Adrenal gland (tissue), 12 donors: ENCODE measurements around the gene TMEM117. TPM values are rescaled to one million over a fixed set of nuclear protein-coding genes. Genes with fewer than 3 reads are reported as not detected.

Experiments
- DNase-seq, 7 donors: peaks; one replicate each; pipeline ENCODE4 v3.0.0-alpha.2; 2019 to 2020
- H3K27ac ChIP-seq, 5 donors: fragments of 200-600 bp; sonication (generic) in 4 of 5; 1 replicate in 3 of 5; 2 replicates in 2 of 5; pipeline versions ENCODE4 v1.5.1 to v1.8.0; 2016 to 2020; ENCODE audit warnings: mild to moderate bottlenecking in 1 of 5
- H3K27me3 ChIP-seq: fragments of 200-600 bp; 2 replicates; pipeline ENCODE4 v1.8.0; 2021
- H3K36me3 ChIP-seq, 2 donors: fragments of 200-600 bp; replicated peaks in 1 of 2; 1 replicate in 1 of 2; 2 replicates in 1 of 2; pipeline versions ENCODE4 v1.5.1 to v1.8.0; 2018 to 2022
- H3K4me1 ChIP-seq, 2 donors: fragments of 200-600 bp; replicated peaks in 1 of 2; 1 replicate in 1 of 2; 2 replicates in 1 of 2; pipeline versions ENCODE4 v1.5.1 to v1.8.0; 2018 to 2021
- H3K4me3 ChIP-seq, 4 donors: fragments of 200-600 bp; sonication (generic) in 3 of 4; one replicate each; pipeline ENCODE4 v1.5.1; 2016 to 2018
- H3K9me3 ChIP-seq, 3 donors: fragments of 200-600 bp; sonication (generic) in 1 of 3; replicated peaks in 1 of 3; 1 replicate in 2 of 3; 2 replicates in 1 of 3; pipeline versions ENCODE4 v1.5.1 to v1.8.0; 2016 to 2021
- POLR2A ChIP-seq, 2 donors: fragments of 450-650 bp; IDR thresholded peaks; one replicate each; pipeline ENCODE4 v1.6.1; 2017; ENCODE audit warnings: antibody characterized with exemption in 2 of 2, mild to moderate bottlenecking in 2 of 2, moderate library complexity in 1 of 2
- WGBS, 4 donors: extraction: QIAGEN DNeasy Blood & Tissue Kit in 2 of 4; methylation state at CpG; one replicate each; pipeline versions ENCODE4 v1.1.5 to v1.1.7; 2013 to 2017; 5-methylcytosine and 5-hydroxymethylcytosine counted together
- intact Hi-C, 2 donors: fragments of 100-400 bp; cut with DNase I; formaldehyde crosslinking; loops; one replicate each; pipeline versions ENCODE4 v1.14.1 to v1.15.0; 2022 to 2023
- polyA plus RNA-seq, 3 donors: library from polyadenylated mRNA; stranded (reverse); fragments of 200-250 nt in 2 of 3; fragments of 350-450 nt in 1 of 3; fragmentation: Illumina TruSeq in 1 of 3; extraction: RNeasy Lipid Tissue Mini Kit (QIAGEN cat#74804) in 1 of 3; gene quantifications; one replicate each; pipeline ENCODE4 v1.2.3, GENCODE V29; 2013 to 2014
- total RNA-seq, 9 donors: library from RNA; depleted of rRNA in 4 of 9; stranded (reverse); fragments of >200 nt in 4 of 9; fragments of 120-200 nt in 1 of 9; fragmentation: NEBNext Ultra II Directional in 1 of 9; extraction: Animal tissue kit (Norgen Biotek cat#: 25700) in 1 of 9; gene quantifications; one replicate each; pipeline versions ENCODE4 v1.1.0 to v1.2.4, GENCODE V29; 2013 to 2023
- TF ChIP-seq, protein P1 (sequence below), 6 experiments: fragments of 450-650 bp in 4 of 6; fragments of 200-600 bp in 2 of 6; sonication (generic) in 1 of 6; IDR thresholded peaks; 1 replicate in 5 of 6; 2 replicates in 1 of 6; pipeline versions ENCODE4 v1.5.1 to v1.8.0; 2016 to 2021; ENCODE audit warnings: antibody characterized with exemption in 6 of 6, mild to moderate bottlenecking in 2 of 6, moderate library complexity in 1 of 6
- donor health status: healthy with polysubstance abuse.
- donor health status: Bipolar disorder and iron deficiency.
- donor health status: DM: yes; HTN: yes; CAD: no.
- donor health status: DM: no; HTN: no; CAD: no.
- donor health status: DM: no; HTN: no; CAD: no.
- donor health status: DM: yes; HTN: yes; CAD: no.

TMEM117 gene
- total and polyA plus RNA-seq, 12 donors, result 1.9 to 38.5 (median 6.7) TPM

DNA sequence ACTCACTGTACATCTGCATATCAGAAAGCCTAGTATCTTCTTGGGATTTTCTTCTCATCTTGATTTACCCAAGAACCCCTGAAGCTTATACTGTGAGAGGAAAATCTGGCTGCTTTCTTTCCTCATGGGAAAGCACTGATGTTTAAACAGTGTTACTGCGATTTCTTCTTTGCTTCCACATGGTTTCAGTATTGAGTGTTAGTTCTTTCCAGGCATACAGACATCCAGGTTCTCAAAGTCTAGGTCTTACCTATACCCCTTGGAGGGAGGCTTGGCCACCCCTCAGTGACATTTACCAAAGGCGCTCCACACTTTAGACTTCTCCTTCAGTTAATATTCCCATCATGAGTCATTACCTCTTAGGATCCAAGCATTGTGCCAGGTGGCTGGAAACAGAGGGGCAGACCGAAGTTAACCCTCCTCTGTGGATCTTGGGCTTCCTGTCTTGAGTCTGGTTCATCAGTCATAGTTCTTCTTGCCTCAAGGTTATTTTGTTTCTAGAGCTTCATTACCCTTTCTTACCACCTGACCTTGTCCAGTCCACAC, 79.1 kb downstream of the TMEM117 start:
- 80 to 85% (median 82%) methylated on average over 3 of the region's 3 CpGs for WGBS, 4 donors
- Histone ChIP-seq H3K27ac (no peak overlapping the region), H3K36me3 (no peaks in the 10 kb centered on the region), H3K27me3 (no peaks in the 10 kb centered on the region), H3K9me3 (no peaks in the 10 kb centered on the region), H3K4me3 (no peak overlapping the region), H3K4me1 (peaks cover 0 to 6% of the 10 kb centered on the region in 2 donors)
- TF ChIP-seq POLR2A (IDR thresholded peaks at IDR 0.05), result no peak
- TF ChIP-seq, protein P1, sequence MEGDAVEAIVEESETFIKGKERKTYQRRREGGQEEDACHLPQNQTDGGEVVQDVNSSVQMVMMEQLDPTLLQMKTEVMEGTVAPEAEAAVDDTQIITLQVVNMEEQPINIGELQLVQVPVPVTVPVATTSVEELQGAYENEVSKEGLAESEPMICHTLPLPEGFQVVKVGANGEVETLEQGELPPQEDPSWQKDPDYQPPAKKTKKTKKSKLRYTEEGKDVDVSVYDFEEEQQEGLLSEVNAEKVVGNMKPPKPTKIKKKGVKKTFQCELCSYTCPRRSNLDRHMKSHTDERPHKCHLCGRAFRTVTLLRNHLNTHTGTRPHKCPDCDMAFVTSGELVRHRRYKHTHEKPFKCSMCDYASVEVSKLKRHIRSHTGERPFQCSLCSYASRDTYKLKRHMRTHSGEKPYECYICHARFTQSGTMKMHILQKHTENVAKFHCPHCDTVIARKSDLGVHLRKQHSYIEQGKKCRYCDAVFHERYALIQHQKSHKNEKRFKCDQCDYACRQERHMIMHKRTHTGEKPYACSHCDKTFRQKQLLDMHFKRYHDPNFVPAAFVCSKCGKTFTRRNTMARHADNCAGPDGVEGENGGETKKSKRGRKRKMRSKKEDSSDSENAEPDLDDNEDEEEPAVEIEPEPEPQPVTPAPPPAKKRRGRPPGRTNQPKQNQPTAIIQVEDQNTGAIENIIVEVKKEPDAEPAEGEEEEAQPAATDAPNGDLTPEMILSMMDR (IDR thresholded peaks at IDR 0.05), result no peak
- no peak for DNase-seq
- intact Hi-C loops, result no loop called here

DNA sequence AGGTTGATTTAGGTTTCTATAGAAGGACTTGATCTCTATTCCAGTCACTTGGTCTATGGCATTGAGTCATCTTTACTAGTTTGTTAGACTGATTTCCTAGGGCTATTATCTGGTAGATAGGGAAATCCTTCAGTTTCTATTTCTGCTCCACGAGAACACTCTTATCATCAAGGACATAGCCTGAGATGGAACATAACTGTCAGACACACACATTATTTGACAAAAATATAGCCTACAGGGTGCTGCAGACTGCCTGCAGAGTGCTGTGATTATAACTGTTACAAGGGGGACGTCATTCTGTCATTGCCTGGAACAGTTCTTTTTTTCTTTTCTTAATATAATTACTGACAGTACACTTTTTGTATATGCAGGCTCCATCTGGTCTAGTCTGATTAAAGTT, 82.0 kb downstream of the TMEM117 start:
- TF ChIP-seq, protein P1 (IDR thresholded peaks at IDR 0.05), result no peak
- no peak for TF ChIP-seq POLR2A (IDR thresholded peaks at IDR 0.05)
- H3K27ac ChIP-seq, result no peak overlapping the region

DNA sequence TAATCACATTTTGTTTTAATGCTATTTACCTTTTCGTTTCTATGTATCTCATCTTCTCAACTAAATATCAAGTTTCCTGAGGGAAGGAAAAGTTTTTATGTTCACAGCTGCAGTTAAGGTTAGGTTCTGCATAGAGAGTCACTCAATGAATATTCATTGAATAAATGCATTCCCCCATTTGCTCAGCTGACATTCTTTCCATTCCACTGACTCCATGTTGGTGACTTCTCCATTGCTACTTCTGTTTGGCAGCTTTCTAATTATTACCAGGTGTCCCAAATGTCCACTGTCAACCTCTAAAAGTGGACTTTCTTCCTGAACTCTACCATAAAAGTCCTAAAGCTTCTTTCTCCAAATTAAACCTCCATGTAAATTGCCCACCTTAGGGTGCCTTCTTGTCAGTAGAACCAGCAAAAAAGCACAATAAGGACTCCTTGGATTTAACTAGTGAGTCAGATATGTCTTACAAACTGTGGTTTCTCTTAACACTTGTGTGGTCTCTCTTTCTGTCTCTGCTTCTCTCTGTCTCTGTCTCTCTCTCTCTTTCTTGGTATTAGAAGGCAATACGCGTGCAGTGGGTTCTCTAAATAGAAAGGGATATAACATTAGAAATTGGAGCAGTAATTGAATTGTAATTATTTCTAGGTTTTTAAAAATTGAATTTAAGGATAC, 85.9 kb downstream of the TMEM117 start:
- peaks cover 0 to 6% of the 10 kb centered on the region in 2 donors for H3K4me1 ChIP-seq
- no peaks in the 10 kb centered on the region for H3K36me3 ChIP-seq
- WGBS, 4 donors, result 92 to 96% (median 94%) methylated on average over 3 of the region's 3 CpGs
- TF ChIP-seq, protein P1 (IDR thresholded peaks at IDR 0.05), result no peak
- no peak for TF ChIP-seq POLR2A (IDR thresholded peaks at IDR 0.05)
- intact Hi-C loops, result no loop called here
- H3K27me3 ChIP-seq, result no peaks in the 10 kb centered on the region
- H3K27ac ChIP-seq, result no peak overlapping the region
- H3K4me3 ChIP-seq, result no peak overlapping the region
- peaks cover 0 to 6% (median 0%) of the 10 kb centered on the region in 3 donors for H3K9me3 ChIP-seq
- no peak for DNase-seq

More for the DNA sequence above, 82.0 kb downstream of the TMEM117 start:
- DNase-seq, result peak in 1 of 7 donors; percentile 56
- 34 to 50% (median 44%) methylated on average over 2 of the region's 2 CpGs for WGBS, 4 donors
- no peaks in the 10 kb centered on the region for H3K36me3 ChIP-seq
- intact Hi-C loops, result no loop called here
- H3K27me3 ChIP-seq, result no peaks in the 10 kb centered on the region
- peaks cover 0 to 6% of the 10 kb centered on the region in 2 donors for H3K4me1 ChIP-seq
- no peak overlapping the region for H3K4me3 ChIP-seq
- no peaks in the 10 kb centered on the region for H3K9me3 ChIP-seq

DNA sequence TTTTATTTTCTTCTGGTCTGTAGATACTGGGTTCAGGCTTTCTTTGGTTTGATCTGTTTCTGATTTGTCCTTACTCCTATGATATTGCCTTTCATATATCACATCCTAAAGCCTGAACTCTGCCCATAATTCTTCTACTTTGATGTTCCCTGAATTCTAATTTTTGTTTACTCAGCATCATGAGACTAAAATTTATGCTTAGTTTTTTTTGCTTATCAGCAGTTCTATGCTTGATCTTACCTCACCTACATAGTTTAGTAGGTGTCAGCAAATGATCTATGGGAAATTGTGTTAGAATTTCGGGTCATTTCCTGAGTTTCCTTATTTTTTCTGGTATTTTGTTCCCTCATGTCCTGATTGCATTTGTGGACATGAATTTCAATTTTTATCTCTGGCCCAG, 94.2 kb downstream of the TMEM117 start:
- Histone ChIP-seq H3K4me3 (no peak overlapping the region), H3K27ac (no peak overlapping the region), H3K4me1 (no peaks in the 10 kb centered on the region), H3K36me3 (no peaks in the 10 kb centered on the region), H3K27me3 (no peaks in the 10 kb centered on the region), H3K9me3 (no peaks in the 10 kb centered on the region)
- TF ChIP-seq, protein P1 (IDR thresholded peaks at IDR 0.05), result no peak
- DNase-seq, result no peak
- intact Hi-C loops, result no loop called here
- WGBS, 4 donors, result 52 to 76% (median 70%) methylated on average over 1 of the region's 1 CpG
